Stomach (tissue), 4 donors: ENCODE results near the gene PINK1.

Source experiments
- EP300 ChIP-seq: sonication (generic); formaldehyde crosslinking; IDR thresholded peaks from one replicate; pipeline ENCODE4 v1.6.1; 2017; ENCODE audit warnings: antibody characterized with exemption
- POLR2A ChIP-seq, 4 donors: fragments of 450-650 bp; IDR thresholded peaks; one replicate each; pipeline ENCODE4 v1.6.1; 2016; ENCODE audit warnings: antibody characterized with exemption in 4 of 4, control low read depth in 2 of 4, mild to moderate bottlenecking in 1 of 4, moderate library complexity in 1 of 4
- TF ChIP-seq, protein P1 (sequence below), 7 experiments: fragments of 450-650 bp in 4 of 7; fragments of 200-600 bp in 3 of 7; sonication (generic) in 3 of 7; IDR thresholded peaks; one replicate each; pipeline ENCODE4 v1.5.1; 2016 to 2019; ENCODE audit warnings: antibody characterized with exemption in 7 of 7, control low read depth in 2 of 7, mild to moderate bottlenecking in 1 of 7

DNA sequence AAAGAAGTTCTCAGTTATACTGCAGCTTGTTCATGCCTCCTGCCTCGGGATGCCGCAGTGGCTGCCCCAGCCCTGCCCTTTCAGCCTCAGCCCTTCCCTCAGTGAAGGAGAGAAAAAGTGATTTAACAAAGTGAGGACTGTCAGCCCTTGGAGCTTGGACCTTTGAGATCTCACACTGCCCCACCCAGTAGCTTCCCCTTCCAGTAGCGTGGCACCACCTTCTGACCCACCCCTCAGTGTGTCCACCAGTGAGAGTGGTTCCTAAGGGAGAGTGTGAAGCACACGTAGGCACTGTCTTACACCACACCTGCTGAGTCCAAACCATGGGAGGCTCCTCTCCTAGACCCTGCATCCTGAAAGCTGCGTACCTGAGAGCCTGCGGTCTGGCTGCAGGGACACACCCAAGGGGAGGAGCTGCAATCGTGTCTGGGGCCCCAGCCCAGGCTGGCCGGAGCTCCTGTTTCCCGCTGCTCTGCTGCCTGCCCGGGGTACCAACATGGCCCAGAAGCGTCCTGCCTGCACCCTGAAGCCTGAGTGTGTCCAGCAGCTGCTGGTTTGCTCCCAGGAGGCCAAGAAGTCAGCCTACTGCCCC, 44.5 kb upstream of the PINK1 start, which contains the start of gene CDA:
- TF ChIP-seq, protein P1, sequence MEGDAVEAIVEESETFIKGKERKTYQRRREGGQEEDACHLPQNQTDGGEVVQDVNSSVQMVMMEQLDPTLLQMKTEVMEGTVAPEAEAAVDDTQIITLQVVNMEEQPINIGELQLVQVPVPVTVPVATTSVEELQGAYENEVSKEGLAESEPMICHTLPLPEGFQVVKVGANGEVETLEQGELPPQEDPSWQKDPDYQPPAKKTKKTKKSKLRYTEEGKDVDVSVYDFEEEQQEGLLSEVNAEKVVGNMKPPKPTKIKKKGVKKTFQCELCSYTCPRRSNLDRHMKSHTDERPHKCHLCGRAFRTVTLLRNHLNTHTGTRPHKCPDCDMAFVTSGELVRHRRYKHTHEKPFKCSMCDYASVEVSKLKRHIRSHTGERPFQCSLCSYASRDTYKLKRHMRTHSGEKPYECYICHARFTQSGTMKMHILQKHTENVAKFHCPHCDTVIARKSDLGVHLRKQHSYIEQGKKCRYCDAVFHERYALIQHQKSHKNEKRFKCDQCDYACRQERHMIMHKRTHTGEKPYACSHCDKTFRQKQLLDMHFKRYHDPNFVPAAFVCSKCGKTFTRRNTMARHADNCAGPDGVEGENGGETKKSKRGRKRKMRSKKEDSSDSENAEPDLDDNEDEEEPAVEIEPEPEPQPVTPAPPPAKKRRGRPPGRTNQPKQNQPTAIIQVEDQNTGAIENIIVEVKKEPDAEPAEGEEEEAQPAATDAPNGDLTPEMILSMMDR (IDR thresholded peaks at IDR 0.05): no peak
- no peak for TF ChIP-seq POLR2A (IDR thresholded peaks at IDR 0.05)
- TF ChIP-seq EP300: no peak
